Aorta (tissue), 5 donors: ENCODE measurements around the gene OPRL1. TPM values are rescaled to one million over a fixed set of nuclear protein-coding genes. Genes with fewer than 3 reads are reported as not detected.

Experiments
- ATAC-seq: fragments of 200-7000 bp; cut with Tn5 transposase; one replicate; pipeline ENCODE4 v1.9.1; 2022; ENCODE audit warnings: moderate library complexity; ENCODE audit not compliant: low FRiP score
- DNase-seq, 2 donors: peaks; one replicate each; pipeline ENCODE4 v3.0.0-alpha.2; 2020
- H3K27ac ChIP-seq, 2 donors: one replicate each; pipeline ENCODE4 v1.5.1; 2013; ENCODE audit warnings: low read length in 2 of 2, mild to moderate bottlenecking in 2 of 2, moderate library complexity in 2 of 2, control low read depth in 1 of 2, inconsistent platforms in 1 of 2, low read depth in 1 of 2
- H3K27me3 ChIP-seq, 2 donors: one replicate each; pipeline ENCODE4 v1.6.1; 2013; ENCODE audit warnings: control low read depth in 1 of 2, low read length in 1 of 2, mild to moderate bottlenecking in 1 of 2, moderate library complexity in 1 of 2; ENCODE audit not compliant: insufficient read depth in 2 of 2, control insufficient read depth in 1 of 2
- H3K36me3 ChIP-seq, 2 donors: one replicate each; pipeline ENCODE4 v1.6.1; 2013; ENCODE audit warnings: control low read depth in 1 of 2, low read length in 1 of 2, mild to moderate bottlenecking in 1 of 2; ENCODE audit not compliant: insufficient read depth in 2 of 2, control insufficient read depth in 1 of 2
- H3K4me1 ChIP-seq, 2 donors: one replicate each; pipeline ENCODE4 v1.6.1; 2013; ENCODE audit warnings: low read length in 2 of 2, control low read depth in 1 of 2, mild to moderate bottlenecking in 1 of 2, moderate library complexity in 1 of 2; ENCODE audit not compliant: insufficient read depth in 2 of 2, control insufficient read depth in 1 of 2
- H3K4me3 ChIP-seq, 2 donors: one replicate each; pipeline ENCODE4 v1.5.1; 2013; ENCODE audit warnings: low read length in 2 of 2, control low read depth in 1 of 2, mild to moderate bottlenecking in 1 of 2
- H3K9me3 ChIP-seq: one replicate; pipeline ENCODE4 v1.6.1; 2013; ENCODE audit warnings: mild to moderate bottlenecking, low read length; ENCODE audit not compliant: control insufficient read depth
- WGBS, 2 donors: extraction: QIAGEN DNeasy Blood & Tissue Kit; methylation state at CpG; one replicate each; pipeline ENCODE4 v1.1.7; 2013; 5-methylcytosine and 5-hydroxymethylcytosine counted together
- intact Hi-C, 2 donors: fragments of 100-400 bp; cut with DNase I; formaldehyde crosslinking; loops; one replicate each; pipeline versions ENCODE4 v1.14.2 to v1.15.0; 2022
- polyA plus RNA-seq, 2 donors: library from polyadenylated mRNA; stranded (reverse); fragments of 200-250 nt; gene quantifications; one replicate each; pipeline ENCODE4 v1.2.3, GENCODE V29; 2013
- total RNA-seq, 2 donors: library from RNA; stranded (reverse); fragmentation: NEBNext Ultra II Directional; extraction: Animal tissue kit (Norgen Biotek cat#: 25700); gene quantifications; one replicate each; pipeline ENCODE4 v1.2.1, GENCODE V29; 2021
- donor health status: healthy with polysubstance abuse.
- donor health status: Bipolar disorder and iron deficiency.
- donor health status: DM: no; HTN: no; CAD: no.
- donor health status: DM: no; HTN: no; CAD: no.
- donor health status: DM: yes; HTN: yes; CAD: no.

OPRL1 gene
- total and polyA plus RNA-seq, 4 donors, result 0.72 to 2.9 (median 0.95) TPM

- ATAC-seq, result no peak
- Histone ChIP-seq H3K4me3 (no peak overlapping the region), H3K27me3 (no peaks in the 10 kb centered on the region), H3K27ac (no peak overlapping the region), H3K4me1 (no peaks in the 10 kb centered on the region), H3K9me3 (no peaks in the 10 kb centered on the region), H3K36me3 (no peaks in the 10 kb centered on the region)
- no peak for DNase-seq
- intact Hi-C loops, result no loop called here
- 45 to 49% methylated on average over 15 of the region's 15 CpGs for WGBS, 2 donors
Observed at GRCh38 chr20:64041040-64041780, 38.7 kb upstream of the OPRL1 start.

GRCh38 chr20:64041781-64042053 lies 38.2 kb upstream of the OPRL1 start:
- no peak for DNase-seq
- H3K4me3 ChIP-seq, result no peak overlapping the region
- WGBS, 2 donors, result 5 to 9% methylated on average over 11 of the region's 11 CpGs
- H3K27ac ChIP-seq, result no peak overlapping the region
- no peaks in the 10 kb centered on the region for H3K4me1 ChIP-seq
- no peak for ATAC-seq
- H3K9me3 ChIP-seq, result no peaks in the 10 kb centered on the region
- intact Hi-C loops, result no loop called here
- H3K36me3 ChIP-seq, result no peaks in the 10 kb centered on the region
- H3K27me3 ChIP-seq, result no peaks in the 10 kb centered on the region

- Histone ChIP-seq H3K4me3 (no peak overlapping the region), H3K27ac (no peak overlapping the region), H3K9me3 (no peaks in the 10 kb centered on the region), H3K4me1 (no peaks in the 10 kb centered on the region), H3K36me3 (no peaks in the 10 kb centered on the region), H3K27me3 (no peaks in the 10 kb centered on the region)
- intact Hi-C loops, result no loop called here
- no peak for DNase-seq
- ATAC-seq, result no peak
- 2% methylated on average over 47 to 55 of the region's 55 CpGs for WGBS, 2 donors
Observed at GRCh38 chr20:64042054-64042781, 37.7 kb upstream of the OPRL1 start.

GRCh38 chr20:64043768-64044167 lies 36.1 kb upstream of the OPRL1 start:
- no peaks in the 10 kb centered on the region for H3K9me3 ChIP-seq
- ATAC-seq, result no peak
- no peaks in the 10 kb centered on the region for H3K4me1 ChIP-seq
- H3K27me3 ChIP-seq, result no peaks in the 10 kb centered on the region
- no peak overlapping the region for H3K27ac ChIP-seq
- DNase-seq, result no peak
- WGBS, 2 donors, result 92% methylated on average over 9 of the region's 9 CpGs
- intact Hi-C loops, result no loop called here
- H3K36me3 ChIP-seq, result no peaks in the 10 kb centered on the region
- H3K4me3 ChIP-seq, result no peak overlapping the region

GRCh38 chr20:64044484-64045247 lies 35.2 kb upstream of the OPRL1 start:
- ATAC-seq (no peak), DNase-seq (no peak)
- intact Hi-C loops, result no loop called here
- Histone ChIP-seq H3K4me1 (no peaks in the 10 kb centered on the region), H3K4me3 (no peak overlapping the region), H3K27ac (no peak overlapping the region), H3K9me3 (no peaks in the 10 kb centered on the region), H3K27me3 (no peaks in the 10 kb centered on the region), H3K36me3 (no peaks in the 10 kb centered on the region)
- WGBS, 2 donors, result 58 to 59% methylated on average over 14 of the region's 14 CpGs

- Histone ChIP-seq H3K4me3 (no peak overlapping the region), H3K4me1 (no peaks in the 10 kb centered on the region), H3K9me3 (no peaks in the 10 kb centered on the region), H3K36me3 (no peaks in the 10 kb centered on the region), H3K27ac (no peak overlapping the region), H3K27me3 (no peaks in the 10 kb centered on the region)
- no peak for ATAC-seq
- 71 to 78% methylated on average over 8 to 11 of the region's 11 CpGs for WGBS, 2 donors
- no peak for DNase-seq
- intact Hi-C loops, result no loop called here
Observed at GRCh38 chr20:64045346-64046011, 34.4 kb upstream of the OPRL1 start.

GRCh38 chr20:64047046-64047389 lies 32.9 kb upstream of the OPRL1 start:
- Histone ChIP-seq H3K27me3 (no peaks in the 10 kb centered on the region), H3K4me1 (no peaks in the 10 kb centered on the region), H3K9me3 (no peaks in the 10 kb centered on the region), H3K27ac (no peak overlapping the region), H3K4me3 (no peak overlapping the region), H3K36me3 (no peaks in the 10 kb centered on the region)
- intact Hi-C loops, result no loop called here
- DNase-seq (no peak), ATAC-seq (no peak)
- WGBS, 2 donors, result 78 to 79% methylated on average over 8 of the region's 8 CpGs

GRCh38 chr20:64047968-64048401 lies 31.9 kb upstream of the OPRL1 start:
- WGBS, 2 donors, result 12% methylated on average over 35 to 49 of the region's 49 CpGs
- H3K4me3 ChIP-seq, result no peak overlapping the region
- intact Hi-C loops, result no loop called here

More at GRCh38 chr20:64047968-64048401, 31.9 kb upstream of the OPRL1 start:
- Histone ChIP-seq H3K4me1 (no peaks in the 10 kb centered on the region), H3K27ac (no peak overlapping the region), H3K9me3 (no peaks in the 10 kb centered on the region), H3K27me3 (no peaks in the 10 kb centered on the region), H3K36me3 (no peaks in the 10 kb centered on the region)
- no peak for DNase-seq
- ATAC-seq, result no peak
